ENCODE results near the gene CCDC6. TPM values are rescaled to one million over a fixed set of nuclear protein-coding genes. Genes with fewer than 3 reads are reported as not detected.
"Not testable (repeated sequence)": the region's sequence is repeated elsewhere in the genome, so short reads cannot be mapped to it uniquely, and the experiment has no call there.

Gene CCDC6
- total RNA-seq, 1 experiment from 2014 or later: 58.4 TPM

- Histone ChIP-seq H3K18ac (ENCODE audit: insufficient read length, low read depth, low read length) (no peak overlapping the region), H3K9ac (ENCODE audit: extremely low read depth, insufficient read length, low read length) (no peak overlapping the region), H3K79me1 (ENCODE audit: insufficient read depth, low read depth, low read length, poor library complexity, severe bottlenecking) (peaks cover 15% of the 10 kb centered on the region), H2BK20ac (ENCODE audit: low read depth, low read length, poor library complexity, severe bottlenecking) (no peak overlapping the region), H3K79me2 (ENCODE audit: insufficient read depth, low read length) (peaks cover 40% of the 10 kb centered on the region), H3K14ac (ENCODE audit: insufficient read depth, low read length) (no peak overlapping the region), H3T11ph (ENCODE audit: low read length) (no peak overlapping the region), H3K4me2 (ENCODE audit: insufficient read depth, insufficient read length, low read length) (no peak overlapping the region), H3K4me1 (ENCODE audit: insufficient read depth, low read length) (peaks cover 9% of the 10 kb centered on the region; the same call in 1 of the 2 replicates), H4K8ac (replicated peaks; ENCODE audit: insufficient read length, low read depth, low read length) (no peak overlapping the region), H3K27ac (ENCODE audit: insufficient read length, low read depth, low read length) (no peak overlapping the region), H3K27me3 (ENCODE audit: insufficient read depth, low read length) (no peaks in the 10 kb centered on the region), H4K91ac (ENCODE audit: insufficient read length, low read depth, low read length) (no peak overlapping the region), H3K9me3 (ENCODE audit: control insufficient read depth, low read depth, low read length) (no peaks in the 10 kb centered on the region), H3K4ac (ENCODE audit: low read depth, low read length) (no peak overlapping the region), H3K56ac (ENCODE audit: insufficient read length, low read depth, low read length) (no peak overlapping the region), H2BK5ac (ENCODE audit: insufficient read length, low read length) (no peak overlapping the region), H2AFZ (ENCODE audit: low read length) (no peak overlapping the region), H3K23me2 (ENCODE audit: insufficient read length, low read depth, low read length, poor library complexity, severe bottlenecking) (no peaks in the 10 kb centered on the region), H2BK15ac (ENCODE audit: low read depth, low read length) (no peak overlapping the region), H2AK5ac (ENCODE audit: insufficient read length, low read length) (no peak overlapping the region), H4K20me1 (ENCODE audit: control insufficient read depth, insufficient read depth, insufficient read length) (no peaks in the 10 kb centered on the region), H2BK120ac (ENCODE audit: low read depth, low read length, poor library complexity, severe bottlenecking) (no peak overlapping the region), H3K23ac (ENCODE audit: insufficient read length, low read depth, low read length) (no peak overlapping the region), H4K5ac (ENCODE audit: insufficient read length, low read depth, low read length) (no peak overlapping the region), H2BK12ac (ENCODE audit: insufficient read length, low read depth, low read length) (no peak overlapping the region)
- peaks cover 8 to 15% (median 11%) of the 10 kb centered on the region in 3 experiments; a peak in 6 of 7 replicates for H3K36me3 Mint-ChIP-seq (ENCODE audit: insufficient read depth in 1 of 3, low read depth in 3 of 3)
- no peaks in the 10 kb centered on the region for H3K9me3 Mint-ChIP-seq
- DNase-seq: no peak
- no peaks in the 10 kb centered on the region for H3K27me3 Mint-ChIP-seq (ENCODE audit: low read depth)
- TF ChIP-seq CTCF (conservative IDR thresholded peaks at IDR 0.05): no peak
- H3K27ac Mint-ChIP-seq: peak overlapping the region in 1 of 3 experiments; percentile 20; a peak in 2 of 7 replicates
- no peak overlapping the region for H3K4me3 Mint-ChIP-seq
- H3K4me1 Mint-ChIP-seq: peaks cover 65% of the 10 kb centered on the region in 2 experiments
- WGBS (ENCODE audit: extremely low coverage, insufficient read length, low lambda C conversion rate): no CpG with 5 or more reads among the region's 8 CpGs
These were observed 20.8 kb downstream of the CCDC6 start for GRCh38 chr10:59885430-59886134.

- not testable (repeated sequence) for H2BK12ac ChIP-seq (ENCODE audit: insufficient read length, low read depth, low read length); H3K23me2 ChIP-seq (ENCODE audit: insufficient read length, low read depth, low read length, poor library complexity, severe bottlenecking); H2BK5ac ChIP-seq (ENCODE audit: insufficient read length, low read length); H4K91ac ChIP-seq (ENCODE audit: insufficient read length, low read depth, low read length); H2AK5ac ChIP-seq (ENCODE audit: insufficient read length, low read length); H3T11ph ChIP-seq (ENCODE audit: low read length); H3K4me3 Mint-ChIP-seq; H3K4me2 ChIP-seq (ENCODE audit: insufficient read depth, insufficient read length, low read length); H3K9me3 ChIP-seq (ENCODE audit: control insufficient read depth, low read depth, low read length); H3K56ac ChIP-seq (ENCODE audit: insufficient read length, low read depth, low read length); H3K27me3 Mint-ChIP-seq (ENCODE audit: low read depth); H2BK20ac ChIP-seq (ENCODE audit: low read depth, low read length, poor library complexity, severe bottlenecking); H3K9me3 Mint-ChIP-seq; H4K8ac ChIP-seq (replicated peaks; ENCODE audit: insufficient read length, low read depth, low read length); H4K20me1 ChIP-seq (ENCODE audit: control insufficient read depth, insufficient read depth, insufficient read length); H3K4me1 ChIP-seq (ENCODE audit: insufficient read depth, low read length); H3K9ac ChIP-seq (ENCODE audit: extremely low read depth, insufficient read length, low read length); H3K36me3 Mint-ChIP-seq (ENCODE audit: insufficient read depth in 1 of 3, low read depth in 3 of 3); H3K27me3 ChIP-seq (ENCODE audit: insufficient read depth, low read length); H3K18ac ChIP-seq (ENCODE audit: insufficient read length, low read depth, low read length); H3K14ac ChIP-seq (ENCODE audit: insufficient read depth, low read length); H2BK15ac ChIP-seq (ENCODE audit: low read depth, low read length); H4K5ac ChIP-seq (ENCODE audit: insufficient read length, low read depth, low read length); H2AFZ ChIP-seq (ENCODE audit: low read length); H2BK120ac ChIP-seq (ENCODE audit: low read depth, low read length, poor library complexity, severe bottlenecking); H3K23ac ChIP-seq (ENCODE audit: insufficient read length, low read depth, low read length); DNase-seq; H3K27ac ChIP-seq (ENCODE audit: insufficient read length, low read depth, low read length); H3K4ac ChIP-seq (ENCODE audit: low read depth, low read length)
- H3K79me2 ChIP-seq (ENCODE audit: insufficient read depth, low read length): peaks cover 41% of the 10 kb centered on the region
- no CpG with 5 or more reads among the region's 8 CpGs for whole genome bisulfite sequencing (ENCODE audit: extremely low coverage, insufficient read length, low lambda C conversion rate)
- H3K79me1 ChIP-seq (ENCODE audit: insufficient read depth, low read depth, low read length, poor library complexity, severe bottlenecking): peaks cover 16% of the 10 kb centered on the region
- H3K4me1 Mint-ChIP-seq: peaks cover 62 to 66% of the 10 kb centered on the region in 2 experiments
- peak overlapping the region in 2 of 3 experiments; percentile 58 to 66; a peak in 4 of 7 replicates for H3K27ac Mint-ChIP-seq
These were observed 21.5 kb downstream of the CCDC6 start for GRCh38 chr10:59884893-59885292.
